Measurements from ENCODE around the gene PEX16. TPM values are rescaled to one million over a fixed set of nuclear protein-coding genes. Genes with fewer than 3 reads are reported as not detected.

PEX16 gene
- total RNA-seq, 4 donors from 2014 or later = 20.0 to 26.7 (median 21.3) TPM

DNA sequence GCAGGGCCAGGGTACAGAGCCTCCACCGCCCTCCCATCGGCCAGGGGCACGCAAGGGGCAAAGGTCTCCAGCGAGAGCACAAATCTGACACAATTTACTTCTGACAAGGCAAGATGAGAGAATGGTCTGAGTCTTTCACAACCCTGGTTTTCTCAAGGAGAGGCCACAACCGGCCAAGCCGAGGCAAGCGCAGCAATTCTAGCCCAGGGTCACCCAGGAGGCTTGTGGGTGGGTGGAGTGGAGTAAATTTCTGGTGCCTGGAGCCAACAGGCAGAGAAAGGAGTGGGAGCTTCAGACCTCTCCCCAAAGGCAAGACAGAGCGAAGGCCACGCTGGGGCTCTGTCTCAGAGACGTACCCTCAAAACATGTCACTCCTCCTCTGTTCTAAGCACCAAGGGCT, 14.1 kb upstream of the PEX16 start:
- ATAC-seq = peak; percentile 8
- Histone ChIP-seq H3K36me3 (peaks cover 0 to 64% of the 10 kb centered on the region in 2 donors), H3K27me3 (peaks cover 6% of the 10 kb centered on the region), H3K27ac (no peak overlapping the region), H3K9me3 (no peaks in the 10 kb centered on the region), H3K4me3 (no peak overlapping the region), H3K4me1 (no peaks in the 10 kb centered on the region)
- TF ChIP-seq, protein P1, sequence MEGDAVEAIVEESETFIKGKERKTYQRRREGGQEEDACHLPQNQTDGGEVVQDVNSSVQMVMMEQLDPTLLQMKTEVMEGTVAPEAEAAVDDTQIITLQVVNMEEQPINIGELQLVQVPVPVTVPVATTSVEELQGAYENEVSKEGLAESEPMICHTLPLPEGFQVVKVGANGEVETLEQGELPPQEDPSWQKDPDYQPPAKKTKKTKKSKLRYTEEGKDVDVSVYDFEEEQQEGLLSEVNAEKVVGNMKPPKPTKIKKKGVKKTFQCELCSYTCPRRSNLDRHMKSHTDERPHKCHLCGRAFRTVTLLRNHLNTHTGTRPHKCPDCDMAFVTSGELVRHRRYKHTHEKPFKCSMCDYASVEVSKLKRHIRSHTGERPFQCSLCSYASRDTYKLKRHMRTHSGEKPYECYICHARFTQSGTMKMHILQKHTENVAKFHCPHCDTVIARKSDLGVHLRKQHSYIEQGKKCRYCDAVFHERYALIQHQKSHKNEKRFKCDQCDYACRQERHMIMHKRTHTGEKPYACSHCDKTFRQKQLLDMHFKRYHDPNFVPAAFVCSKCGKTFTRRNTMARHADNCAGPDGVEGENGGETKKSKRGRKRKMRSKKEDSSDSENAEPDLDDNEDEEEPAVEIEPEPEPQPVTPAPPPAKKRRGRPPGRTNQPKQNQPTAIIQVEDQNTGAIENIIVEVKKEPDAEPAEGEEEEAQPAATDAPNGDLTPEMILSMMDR (IDR thresholded peaks at IDR 0.05) = no peak
- TF ChIP-seq POLR2AphosphoS5 (IDR thresholded peaks at IDR 0.05) = no peak
- 80% methylated on average over 2 of the region's 10 CpGs; no CpG with 5 or more reads in 1 of the 2 donors for WGBS, 2 donors (ENCODE audit: low coverage in 1 of 2)

- ATAC-seq = no peak
- H3K27me3 ChIP-seq = peaks cover 13% of the 10 kb centered on the region
- peaks cover 0 to 58% of the 10 kb centered on the region in 2 donors for H3K36me3 ChIP-seq
- H3K4me3 ChIP-seq = no peak overlapping the region
- 67 to 70% methylated on average over 1 to 2 of the region's 8 CpGs for WGBS, 2 donors (ENCODE audit: low coverage in 1 of 2)
- no peaks in the 10 kb centered on the region for H3K4me1 ChIP-seq
- no peaks in the 10 kb centered on the region for H3K9me3 ChIP-seq
- TF ChIP-seq, protein P1 (IDR thresholded peaks at IDR 0.05) = no peak
- no peak for TF ChIP-seq POLR2AphosphoS5 (IDR thresholded peaks at IDR 0.05)
- no peak for TF ChIP-seq POLR2A (IDR thresholded peaks at IDR 0.05)
- no peak for TF ChIP-seq EP300 (IDR thresholded peaks at IDR 0.05)
- H3K27ac ChIP-seq = no peak overlapping the region
Observed at GRCh38 chr11:45930951-45931570, 13.4 kb upstream of the PEX16 start.

- Histone ChIP-seq H3K4me3 (no peak overlapping the region), H3K36me3 (peaks cover 0 to 49% of the 10 kb centered on the region in 2 donors)
Observed at GRCh38 chr11:45930031-45930794, 12.5 kb upstream of the PEX16 start.

GRCh38 chr11:45929486-45930030, 11.9 kb upstream of the PEX16 start:
- WGBS, 2 donors (ENCODE audit: low coverage in 1 of 2) = 64% methylated on average over 6 of the region's 10 CpGs; no CpG with 5 or more reads in 1 of the 2 donors

More at GRCh38 chr11:45930031-45930794, 12.5 kb upstream of the PEX16 start:
- TF ChIP-seq EP300 (IDR thresholded peaks at IDR 0.05) (no peak), POLR2AphosphoS5 (IDR thresholded peaks at IDR 0.05) (no peak), POLR2A (IDR thresholded peaks at IDR 0.05) (no peak)
- TF ChIP-seq, protein P1 (IDR thresholded peaks at IDR 0.05) = no peak
- H3K27me3 ChIP-seq = peaks cover 22% of the 10 kb centered on the region
- WGBS, 2 donors (ENCODE audit: low coverage in 1 of 2) = 81% methylated on average over 11 of the region's 14 CpGs; no CpG with 5 or more reads in 1 of the 2 donors
- no peak for ATAC-seq
- no peaks in the 10 kb centered on the region for H3K9me3 ChIP-seq
- H3K4me1 ChIP-seq = no peaks in the 10 kb centered on the region
- H3K27ac ChIP-seq = no peak overlapping the region

More at GRCh38 chr11:45929486-45930030, 11.9 kb upstream of the PEX16 start:
- Histone ChIP-seq H3K36me3 (peaks cover 0 to 43% of the 10 kb centered on the region in 2 donors), H3K27ac (no peak overlapping the region), H3K4me1 (no peaks in the 10 kb centered on the region), H3K27me3 (peaks cover 28% of the 10 kb centered on the region), H3K4me3 (no peak overlapping the region), H3K9me3 (no peaks in the 10 kb centered on the region)
- TF ChIP-seq POLR2A (IDR thresholded peaks at IDR 0.05) (no peak), POLR2AphosphoS5 (IDR thresholded peaks at IDR 0.05) (no peak), EP300 (IDR thresholded peaks at IDR 0.05) (no peak)
- TF ChIP-seq, protein P1 (IDR thresholded peaks at IDR 0.05) = no peak
- no peak for ATAC-seq

Data from gastroesophageal sphincter (tissue), 4 donors.